NCI-H1436 treated with DMSO at 0.1 percent for 48 hours (cell line): ENCODE data around the gene SORCS2.

Experiments used
- DNase-seq: peaks from one replicate; lab custom pipeline; 2025; lab: John Stamatoyannopoulos, UW

SORCS2 gene

DNA sequence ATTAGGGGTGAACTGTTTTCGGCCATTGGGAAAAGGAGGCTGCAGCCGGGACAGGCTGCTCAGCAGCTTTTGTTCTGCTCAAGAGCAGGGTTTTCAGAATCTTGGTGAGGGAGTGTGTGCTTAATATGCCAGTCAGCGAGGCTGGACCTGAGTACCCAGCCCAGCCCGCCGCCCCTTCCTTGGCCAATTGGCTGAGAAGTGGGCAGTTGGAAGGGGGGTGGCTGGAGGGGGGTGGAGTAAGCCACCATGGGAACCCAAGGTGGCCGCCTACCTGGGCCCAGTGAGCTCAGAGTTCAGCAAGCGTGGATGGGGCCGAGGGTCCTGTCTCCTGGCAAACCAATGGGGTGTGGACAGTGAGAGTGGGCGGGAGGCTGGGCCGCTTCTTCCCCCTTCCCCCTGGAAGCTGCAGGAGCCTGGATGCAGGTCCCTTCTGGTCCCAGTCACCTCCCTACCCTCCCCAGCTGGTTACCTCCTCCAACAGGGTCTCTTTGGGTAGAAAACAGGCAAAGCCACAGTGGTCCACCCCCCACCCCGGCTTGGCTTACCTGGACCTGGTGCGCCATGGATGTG lies 52.5 kb downstream of the SORCS2 start:
- DNase-seq: no peak

DNA sequence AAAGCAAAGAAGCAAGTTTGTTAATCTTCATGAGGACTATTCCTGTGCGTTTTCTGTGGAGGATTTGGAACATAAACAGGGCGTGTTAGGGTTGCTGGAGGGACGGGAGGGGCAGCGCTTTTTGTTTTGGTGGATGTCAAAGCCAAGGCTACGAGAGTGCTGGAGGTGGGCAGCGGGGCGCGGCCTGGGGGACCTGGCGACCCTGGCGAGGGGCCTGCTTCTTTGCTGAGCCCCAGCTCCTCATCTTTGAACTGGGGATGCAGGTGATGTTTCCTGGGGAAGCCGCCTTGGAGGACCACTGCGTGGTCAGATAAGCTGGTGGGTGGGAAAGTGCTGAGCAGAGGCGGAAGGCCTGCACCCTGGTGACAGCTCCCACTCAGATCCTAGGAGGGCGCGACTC lies 55.2 kb downstream of the SORCS2 start:
- no peak for DNase-seq

DNA sequence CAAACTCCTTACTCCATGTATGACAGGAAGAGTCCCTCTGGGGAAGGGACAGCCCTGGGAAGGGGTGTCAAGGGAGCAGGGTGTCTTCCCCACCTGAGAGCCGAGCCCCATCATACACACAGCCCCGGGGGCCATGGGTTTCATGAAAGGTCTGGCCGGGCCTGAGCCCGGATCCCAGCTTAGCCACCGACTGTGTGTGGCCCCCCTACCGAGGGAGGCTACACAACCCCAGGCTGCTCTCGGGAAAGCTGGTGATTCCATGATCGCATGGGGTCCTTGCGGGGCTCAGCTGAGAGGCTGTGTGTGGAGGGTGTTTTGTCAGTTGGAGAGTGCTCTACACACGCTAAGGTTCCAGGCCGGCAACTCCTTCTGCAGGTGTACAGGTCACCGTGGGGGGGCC lies 55.6 kb downstream of the SORCS2 start:
- no peak for DNase-seq

DNA sequence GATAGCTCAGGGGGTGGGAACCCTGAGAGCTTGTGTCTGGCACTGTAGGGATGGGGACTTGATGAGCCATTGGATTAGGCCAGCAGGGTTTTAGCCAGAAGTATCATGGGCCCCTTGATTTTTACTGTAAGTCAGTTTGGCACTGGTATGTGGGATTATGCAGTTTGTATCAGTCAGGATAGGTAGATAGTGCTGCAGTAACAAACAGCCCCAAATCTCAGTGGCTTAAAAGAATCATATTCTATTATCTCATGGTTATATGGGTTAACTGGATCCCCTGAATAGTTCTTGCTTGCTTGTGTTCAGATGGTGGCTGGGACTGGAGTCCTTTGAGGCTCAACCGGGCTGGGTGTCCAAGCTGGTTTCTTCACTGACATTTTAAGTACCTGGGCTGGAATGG lies 56.5 kb downstream of the SORCS2 start:
- no peak for DNase-seq

DNA sequence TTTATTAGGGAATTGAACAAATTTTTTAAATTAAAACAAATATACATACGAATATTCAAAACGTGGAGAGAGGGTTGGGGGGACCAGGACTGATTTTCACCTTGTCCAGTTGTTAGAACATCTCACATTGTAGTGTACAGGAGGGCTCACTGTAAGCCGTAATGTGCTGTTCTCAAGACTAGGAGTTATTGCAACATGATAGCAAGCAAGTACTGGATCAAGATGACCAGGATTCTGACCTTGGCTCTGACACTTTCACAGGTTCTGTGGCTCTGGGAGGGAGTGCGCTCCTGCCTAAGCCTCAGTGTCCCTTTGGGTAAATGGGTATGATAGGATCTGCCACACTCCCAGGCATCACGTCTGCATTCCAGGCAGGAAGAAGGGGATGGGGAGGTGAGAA lies 59.0 kb downstream of the SORCS2 start:
- no peak for DNase-seq

DNA sequence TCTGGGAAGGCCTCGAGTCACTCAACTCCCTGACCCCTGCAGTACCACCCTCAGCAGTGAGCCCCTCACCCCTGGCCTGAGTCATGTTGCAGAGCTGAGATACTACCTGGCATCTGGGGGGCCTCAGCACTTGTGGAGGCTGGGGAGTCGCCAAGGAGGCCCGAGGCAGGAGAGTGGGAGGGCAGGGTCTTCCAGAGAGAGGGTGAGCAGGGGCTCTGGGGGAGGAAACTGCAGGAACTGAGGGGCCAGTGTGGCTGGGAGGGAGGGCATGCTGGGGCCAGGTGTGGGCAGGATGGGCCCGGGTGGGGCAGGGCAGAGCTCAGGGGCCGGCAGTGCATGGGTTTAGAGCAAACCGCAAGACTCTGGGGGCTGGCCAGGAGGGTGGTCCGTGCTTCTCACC lies 59.7 kb downstream of the SORCS2 start:
- no peak for DNase-seq

DNA sequence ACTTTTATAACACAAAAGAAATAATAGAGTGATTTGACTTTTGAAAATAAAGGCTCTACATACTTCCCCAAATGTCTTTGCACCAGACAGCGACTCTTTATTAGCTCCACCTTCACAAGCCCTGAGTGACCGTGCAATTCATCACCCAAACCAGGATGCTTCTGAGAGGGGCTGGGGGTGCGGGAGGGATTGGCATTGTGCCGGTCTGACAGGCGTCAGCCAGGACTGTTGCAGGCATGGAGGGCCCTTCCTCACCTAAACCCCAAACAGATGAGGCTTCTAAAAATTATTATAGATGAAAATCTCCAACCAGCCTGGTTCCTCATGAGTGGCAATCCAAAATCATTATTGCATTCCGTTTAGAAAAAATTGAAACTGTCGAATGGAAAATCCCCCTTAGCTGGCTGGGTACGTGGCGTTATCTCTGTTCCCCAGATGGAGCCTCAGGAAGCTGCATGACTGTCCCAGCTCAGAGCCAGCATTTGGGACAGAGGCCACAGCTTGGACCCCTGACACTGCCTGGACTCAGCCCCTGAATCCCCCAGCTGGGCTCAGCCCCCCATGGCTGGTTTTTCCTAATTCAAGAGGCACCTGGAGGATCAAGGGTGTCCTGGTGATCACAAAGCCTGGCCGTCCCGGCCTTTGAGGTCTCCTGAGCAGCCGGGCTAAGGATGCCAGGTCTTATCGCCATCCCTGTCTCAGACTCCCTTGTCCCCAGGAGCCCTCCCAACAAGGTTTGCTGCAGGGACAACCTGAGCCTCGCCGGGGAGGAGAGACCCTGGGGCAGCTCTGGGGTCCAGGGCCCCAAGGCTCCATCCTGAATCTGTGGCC lies 60.4 kb downstream of the SORCS2 start:
- no peak for DNase-seq

DNA sequence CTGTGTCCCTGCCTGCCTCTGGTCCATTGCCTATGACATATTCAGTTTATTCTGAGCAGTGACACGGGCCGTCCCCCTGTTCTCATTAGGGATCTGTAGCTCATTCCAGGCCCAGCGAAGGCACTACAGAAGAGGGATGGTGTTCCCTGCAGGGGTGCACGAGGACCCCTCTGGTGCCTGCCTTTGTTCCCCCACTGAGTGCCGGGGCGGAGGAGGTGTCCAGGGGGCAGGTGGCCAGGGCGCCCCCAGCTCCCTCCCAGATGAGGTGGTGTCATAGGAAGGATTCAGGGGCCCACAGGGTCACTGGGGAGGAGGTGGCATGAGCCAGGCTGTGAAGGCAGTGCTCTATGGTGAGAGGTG lies 61.0 kb downstream of the SORCS2 start:
- no peak for DNase-seq

DNA sequence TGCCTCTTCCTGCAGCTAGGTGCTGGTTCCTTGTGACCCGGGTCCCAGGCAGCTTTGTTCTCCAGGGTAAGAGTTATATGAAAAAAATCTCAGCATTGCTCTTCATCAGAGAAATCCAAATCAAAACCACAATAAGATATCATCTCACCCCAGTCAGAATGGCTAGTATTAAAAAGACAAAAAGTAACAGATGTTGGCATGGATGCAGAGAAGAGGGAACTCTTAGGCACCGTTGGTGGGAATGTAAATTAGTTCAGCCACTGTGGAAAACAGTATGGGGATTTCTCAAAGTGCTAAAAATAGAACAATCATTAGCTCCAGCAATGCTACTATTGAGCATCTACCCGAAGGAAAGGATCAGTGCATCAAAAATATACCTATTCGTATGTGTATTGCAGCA lies 61.5 kb downstream of the SORCS2 start:
- DNase-seq: no peak

DNA sequence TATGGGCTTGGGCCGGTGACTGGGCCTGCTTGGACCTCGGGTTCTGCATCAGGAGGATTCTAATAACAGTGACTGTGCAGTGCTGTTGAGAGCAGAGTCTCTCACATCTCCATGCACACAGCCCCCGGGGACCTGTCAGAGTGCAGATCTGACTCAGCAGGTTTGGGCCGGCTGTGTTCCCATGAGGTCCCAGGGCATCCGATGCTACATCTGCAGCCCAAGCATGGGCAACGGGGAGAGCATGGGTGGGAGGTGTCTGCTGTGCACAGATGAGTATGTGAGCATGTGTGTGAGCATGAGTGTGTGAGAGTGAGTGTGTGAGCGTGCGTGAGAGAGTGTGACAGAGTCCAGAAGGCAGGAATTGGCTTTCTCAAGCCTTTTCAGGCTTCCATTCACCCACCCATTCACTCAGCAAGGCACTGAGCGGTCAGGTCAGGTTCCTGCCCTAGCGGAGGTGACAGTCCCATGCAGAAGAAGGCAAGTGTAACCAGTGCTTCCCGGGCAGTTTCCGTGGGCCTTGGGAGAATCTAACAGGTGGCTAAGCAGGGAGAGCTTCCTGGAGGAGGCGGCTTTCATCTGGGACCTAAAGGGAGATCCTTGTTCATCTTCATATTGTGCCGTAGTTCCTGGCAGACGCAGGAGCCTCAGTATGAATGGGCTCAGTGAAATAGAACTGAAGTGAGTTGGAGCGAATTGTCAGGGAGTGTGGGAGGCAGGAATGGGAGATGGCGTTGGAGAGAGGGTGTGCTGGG lies 62.6 kb downstream of the SORCS2 start:
- DNase-seq: no peak

DNA sequence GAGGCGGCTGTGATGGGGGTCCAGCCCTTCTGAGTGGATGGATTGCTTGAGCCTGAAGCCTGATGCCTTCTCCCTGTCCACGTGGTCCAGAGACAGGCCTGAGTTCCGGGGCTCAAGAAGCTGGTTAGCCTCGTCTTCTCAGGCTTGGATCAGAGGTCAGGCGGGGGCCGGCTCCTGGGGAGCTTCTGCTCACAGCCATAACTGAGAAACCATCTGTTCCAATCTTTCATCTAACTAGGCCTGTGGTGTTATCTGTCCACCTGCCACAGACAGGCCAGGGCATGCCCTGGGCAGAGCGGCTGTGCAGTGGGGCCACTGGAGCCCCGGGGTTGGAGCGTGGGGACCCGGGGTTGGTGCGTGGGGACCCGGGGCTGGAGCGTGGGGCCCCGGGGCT lies 63.1 kb downstream of the SORCS2 start:
- no peak for DNase-seq

DNA sequence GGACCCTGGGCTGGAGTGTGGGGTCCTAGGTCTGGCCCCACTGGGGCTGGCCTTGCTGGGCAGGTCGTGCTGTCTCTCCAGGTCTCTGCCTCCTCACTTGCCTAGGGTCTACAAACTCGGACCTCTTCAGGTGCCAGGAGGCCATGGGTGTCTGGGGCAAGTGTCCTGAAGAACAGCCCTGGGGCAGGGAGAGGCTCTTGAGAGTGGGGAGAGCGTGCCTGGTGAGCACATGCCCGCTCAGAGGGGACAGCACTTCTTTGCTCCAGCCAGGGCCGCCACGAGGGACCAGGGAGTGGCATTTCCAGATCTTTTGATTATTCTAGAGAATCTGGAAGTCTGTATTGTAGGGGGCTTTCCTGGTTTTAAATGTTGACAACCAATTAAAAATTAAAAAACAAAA lies 63.7 kb downstream of the SORCS2 start:
- no peak for DNase-seq

DNA sequence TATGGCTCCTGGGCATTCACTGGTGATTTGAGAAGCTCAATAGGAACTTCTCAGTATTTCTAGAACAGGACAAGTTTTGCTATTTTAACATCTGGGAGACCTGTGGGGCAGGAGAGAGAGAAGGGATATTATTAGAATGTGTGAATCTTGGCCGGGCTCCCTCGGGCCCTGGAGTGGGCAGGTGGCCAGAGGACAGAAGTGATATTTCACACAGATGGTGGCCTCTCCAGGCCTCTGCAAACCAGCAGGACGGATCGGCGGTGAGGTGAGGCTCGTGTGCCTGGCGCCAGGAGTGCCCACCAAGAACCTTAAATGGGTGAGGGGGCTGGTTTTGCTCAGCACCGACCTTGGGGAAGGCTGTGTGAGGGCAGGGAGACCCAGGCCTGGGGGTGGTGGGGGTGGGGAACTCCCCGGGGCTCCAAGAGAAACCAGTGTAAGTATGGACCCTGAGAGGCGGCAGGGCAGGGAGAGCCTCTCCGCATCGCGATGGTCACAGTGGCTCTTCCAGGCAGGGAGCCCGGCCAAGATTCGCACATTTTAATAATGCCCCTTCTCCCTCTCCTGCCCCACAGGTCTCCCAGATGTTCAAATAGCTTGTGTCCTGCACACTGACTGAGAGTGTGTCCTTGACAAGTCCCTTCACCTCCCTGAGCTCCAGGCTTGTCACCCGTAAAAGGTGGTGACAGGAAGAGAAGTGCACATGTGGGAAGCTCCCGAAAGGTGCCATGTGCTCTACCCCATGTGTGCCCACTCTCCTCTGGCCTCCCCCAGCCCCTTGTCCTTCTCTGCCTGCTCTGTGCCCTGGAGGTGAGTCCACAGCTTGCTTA lies 64.9 kb downstream of the SORCS2 start:
- DNase-seq: no peak

DNA sequence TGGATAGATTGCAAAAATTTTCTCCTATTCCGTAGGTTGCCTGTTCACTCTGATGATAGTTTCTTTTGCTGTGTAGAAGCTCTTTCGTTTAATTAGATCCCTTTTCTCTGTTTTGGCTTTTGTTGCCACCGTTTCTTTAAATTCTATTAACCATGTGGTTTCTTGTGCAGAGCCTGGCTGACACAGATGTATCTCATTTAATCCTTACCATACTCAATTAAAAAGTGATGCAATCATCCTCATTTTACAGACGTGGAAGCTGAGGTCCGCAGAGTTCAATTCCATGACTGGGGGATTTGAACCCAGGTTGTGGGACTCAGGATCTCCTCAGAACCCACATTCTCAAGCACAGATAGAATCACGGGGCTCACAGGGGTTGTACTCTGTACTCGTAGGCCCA lies 66.7 kb downstream of the SORCS2 start:
- no peak for DNase-seq

DNA sequence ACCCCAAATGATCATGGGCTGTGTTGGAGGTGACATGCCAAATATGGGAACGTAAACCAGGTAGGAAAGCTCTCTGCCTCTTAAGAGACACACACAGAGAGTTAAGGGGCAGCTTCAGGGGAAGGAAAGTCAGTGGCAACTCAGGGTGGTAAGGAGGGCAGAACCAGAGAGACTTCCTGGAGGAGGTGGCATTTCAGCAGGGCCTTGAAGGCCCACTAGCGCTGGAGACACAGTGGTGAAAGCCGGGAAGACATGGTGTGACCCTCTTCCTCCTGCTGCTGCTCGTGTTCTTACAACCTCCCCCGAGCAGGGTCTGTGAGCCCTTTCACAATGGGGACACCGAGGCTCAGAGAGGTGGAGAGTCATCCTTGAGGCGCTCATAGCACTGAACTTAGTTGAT lies 68.2 kb downstream of the SORCS2 start:
- DNase-seq: no peak

DNA sequence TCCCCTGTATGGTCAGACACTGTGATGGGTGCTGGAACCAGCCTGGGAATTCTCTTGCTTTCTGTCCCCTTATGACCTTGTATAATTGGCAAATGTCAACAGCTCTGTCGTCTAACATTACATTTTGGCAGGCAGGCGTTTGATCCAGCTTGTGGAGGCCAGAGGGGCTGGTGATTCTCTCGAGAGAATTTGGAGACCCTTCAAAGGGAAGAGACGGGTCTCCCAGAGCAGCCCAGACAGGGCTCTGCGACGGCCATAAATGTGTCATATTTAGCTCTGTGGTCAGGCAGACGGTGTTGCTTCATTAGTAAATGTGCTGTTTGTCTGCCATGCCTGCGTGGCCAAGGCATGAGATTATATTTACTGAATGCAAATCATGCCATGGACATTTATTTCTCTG lies 68.7 kb downstream of the SORCS2 start:
- no peak for DNase-seq

DNA sequence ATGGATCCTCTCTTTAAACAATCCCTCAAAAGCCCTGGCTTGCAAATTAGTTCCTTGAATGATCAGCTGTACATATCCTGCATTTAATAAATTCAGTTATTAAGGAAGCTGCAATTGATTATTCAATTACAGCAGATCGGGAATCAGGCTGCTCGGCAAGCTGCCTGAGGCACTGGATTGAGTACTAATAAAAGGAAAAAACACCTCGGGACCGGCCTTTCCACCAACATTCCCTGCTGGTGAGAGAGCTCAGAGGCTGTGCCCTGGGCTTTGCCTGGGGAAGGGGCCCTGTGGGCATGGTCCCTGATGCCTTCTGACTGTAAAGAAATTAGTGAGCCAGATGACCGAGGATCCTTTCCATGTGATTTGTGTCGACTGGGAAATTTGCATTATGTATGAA lies 69.2 kb downstream of the SORCS2 start:
- DNase-seq: no peak

DNA sequence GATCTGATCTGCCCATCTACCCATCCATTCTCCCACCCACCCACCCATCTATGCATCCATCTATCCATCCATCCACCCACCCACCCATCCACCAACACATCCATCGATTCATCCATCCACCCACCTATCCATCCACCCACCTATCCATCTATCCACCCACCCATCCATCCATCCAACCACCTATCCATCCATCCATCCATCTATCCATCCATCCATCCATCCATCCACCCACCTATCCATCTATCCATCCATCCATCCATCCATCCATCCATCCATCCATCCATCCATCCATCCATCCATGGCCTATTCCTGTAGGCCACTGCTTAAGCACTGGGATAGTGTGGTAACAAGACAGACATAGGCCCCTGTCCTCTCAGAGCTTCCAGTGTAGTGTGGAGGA lies 69.8 kb downstream of the SORCS2 start:
- no peak for DNase-seq

DNA sequence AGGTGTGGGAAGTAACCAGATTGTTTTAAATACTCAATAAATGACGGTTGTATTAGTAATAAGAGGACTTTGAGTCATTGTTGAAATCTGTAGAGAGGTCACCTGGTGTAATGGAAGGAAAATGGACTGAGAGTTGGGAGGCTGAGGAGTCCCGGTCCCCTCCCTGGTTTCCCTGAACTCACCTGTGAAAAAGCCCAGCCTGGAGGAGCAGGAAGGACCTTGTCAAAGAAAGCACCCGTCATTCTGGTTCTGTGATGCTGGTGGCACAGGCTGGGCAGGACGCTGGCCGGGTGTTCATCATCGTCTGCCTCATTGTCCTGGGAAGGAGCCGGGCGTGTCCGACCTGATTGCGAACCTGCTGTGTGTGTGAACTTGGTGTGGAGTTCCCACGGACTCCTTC lies 70.8 kb downstream of the SORCS2 start:
- no peak for DNase-seq

DNA sequence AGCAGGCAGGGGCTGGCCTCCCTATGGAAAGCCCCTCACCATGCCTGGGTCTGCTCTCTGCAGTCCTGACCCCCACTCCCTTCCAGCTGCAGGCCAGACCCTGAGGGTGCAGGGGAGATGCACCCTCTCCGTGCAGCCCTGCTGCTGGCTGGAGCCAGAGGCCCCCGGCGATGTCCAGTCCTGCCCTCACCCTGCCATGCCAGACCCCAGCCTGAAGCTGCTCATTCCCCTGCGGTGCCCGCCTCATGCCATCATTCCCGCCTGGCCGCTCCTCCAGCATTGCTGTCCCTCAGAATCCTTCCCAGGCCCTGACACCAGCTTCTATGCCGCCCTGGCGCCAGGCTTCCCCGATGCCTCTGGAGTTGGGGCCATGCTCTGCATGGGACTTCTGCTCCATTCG lies 72.4 kb downstream of the SORCS2 start:
- no peak for DNase-seq

DNA sequence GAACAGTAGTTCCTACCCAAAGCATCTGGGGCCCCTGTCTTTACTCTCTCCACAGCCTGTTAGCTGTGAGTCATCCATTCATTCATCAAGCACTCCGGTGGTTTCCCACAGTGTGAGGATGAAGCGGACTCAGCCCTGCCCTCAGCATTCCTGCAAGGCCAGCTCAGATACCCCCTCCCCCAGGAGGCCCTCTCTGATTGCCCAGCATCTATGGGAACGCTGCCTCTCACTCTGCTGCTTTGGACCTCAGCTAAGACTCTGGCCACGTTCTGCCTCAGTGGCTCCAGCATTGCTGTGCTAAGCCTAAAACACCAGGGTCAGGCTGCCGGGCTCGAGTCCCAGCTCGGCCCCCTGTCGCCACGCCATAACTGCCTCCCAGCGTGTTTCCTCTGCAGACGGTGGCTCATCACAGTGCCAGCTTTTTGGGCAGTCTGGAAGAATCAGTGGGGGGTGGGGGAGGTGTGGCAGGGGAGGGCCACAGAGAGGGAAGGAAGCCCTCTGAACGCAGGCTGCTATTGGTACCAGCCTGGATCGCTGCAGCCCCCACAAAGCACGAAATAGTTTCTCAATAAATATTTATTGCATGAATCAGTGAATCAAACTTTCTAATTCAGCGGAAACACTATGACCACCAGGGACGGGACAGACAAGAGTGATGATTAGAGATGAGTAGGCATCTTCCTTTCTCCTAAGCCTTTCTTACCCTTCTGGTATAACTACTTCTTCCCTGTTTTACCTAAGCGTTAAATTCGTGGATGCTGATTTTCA lies 74.4 kb downstream of the SORCS2 start:
- no peak for DNase-seq

DNA sequence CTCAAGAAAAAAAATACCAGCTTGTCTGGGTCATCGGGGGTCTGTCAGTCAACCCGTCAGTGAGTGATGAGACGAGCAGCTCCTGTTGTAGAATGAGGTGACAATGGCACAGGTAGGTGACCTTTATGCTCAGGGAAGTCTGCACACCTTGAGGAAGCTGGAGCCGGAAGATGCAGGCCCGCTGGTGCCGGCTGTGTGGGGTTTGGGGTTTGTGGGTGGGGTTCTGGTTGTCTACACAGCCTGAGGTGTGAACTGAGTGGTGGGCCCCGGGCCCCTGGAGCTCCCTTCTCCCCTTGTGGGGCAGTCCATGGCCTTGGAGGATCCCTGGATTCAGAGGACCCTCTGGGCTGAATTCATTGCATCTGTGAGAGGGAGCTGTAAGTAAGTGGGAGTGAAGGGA lies 75.5 kb downstream of the SORCS2 start:
- DNase-seq: no peak
